A549 (cell line): ENCODE results near the gene XYLT1. TPM values are rescaled to one million over a fixed set of nuclear protein-coding genes. Genes with fewer than 3 reads are reported as not detected.

ENCODE experiments used
- ATAC-seq, 2 experiments: fragments of 200-7000 bp in 1 of 2; fragments of >200 bp in 1 of 2; cut with Nextera tagmentation in 1 of 2; cut with Tn5 transposase in 1 of 2; 3 replicates each; pipeline versions ENCODE4 v1.8.0 to v1.9.1; 2018 to 2020; ENCODE audit warnings: mild to moderate bottlenecking in 1 of 2, moderate library complexity in 1 of 2
- CTCF ChIA-PET: fragments of 300-600 bp; sonication (Branson Sonifier 250); formaldehyde crosslinking; extraction: SDS; loops from one replicate; lab custom pipeline; 2021; ENCODE audit warnings: antibody characterized with exemption, inconsistent platforms; lab: Yijun Ruan, JAX
- POLR2A ChIA-PET: fragments of 350-600 bp; formaldehyde crosslinking; extraction: SDS; loops from one replicate; lab custom pipeline; 2021; ENCODE audit warnings: antibody characterized with exemption, inconsistent platforms; lab: Yijun Ruan, JAX
- DNase-seq, 2 experiments: peaks; one replicate each; pipeline versions ENCODE4 v3.0.0 to v3.0.0-alpha.2; 2011 to 2016; ENCODE audit warnings: low read depth in 1 of 2, low spot score in 1 of 2
- FAIRE-seq: peaks from 2 replicates; lab custom pipeline; 2011; peaks lifted over from hg19 to GRCh38; lab: Jason Lieb, UNC
- H3K27ac ChIP-seq, 2 experiments: fragments of >200 bp; sonication (Bioruptor Twin); formaldehyde crosslinking; 3 replicates each; pipeline ENCODE4 v1.5.1; 2016 to 2017
- H3K4me1 ChIP-seq: fragments of >200 bp; sonication (Bioruptor Twin); formaldehyde crosslinking; 3 replicates; pipeline ENCODE4 v1.6.1; 2016
- H3K4me2 ChIP-seq: fragments of >200 bp; sonication (Bioruptor Twin); formaldehyde crosslinking; 3 replicates; pipeline ENCODE4 v1.6.1; 2016
- H3K4me3 ChIP-seq: fragments of >200 bp; sonication (Bioruptor Twin); formaldehyde crosslinking; 3 replicates; pipeline ENCODE4 v1.5.1; 2016
- H3K9me3 ChIP-seq: fragments of >200 bp; sonication (Bioruptor Twin); formaldehyde crosslinking; 3 replicates; pipeline ENCODE4 v1.6.1; 2016
- BHLHE40 ChIP-seq: IDR thresholded peaks from 2 replicates; pipeline ENCODE4 v1.6.1; 2012; ENCODE audit warnings: low read depth, low read length, inconsistent platforms
- CHD2 ChIP-seq: fragments of 150-350 bp; IDR thresholded peaks from 2 replicates; pipeline ENCODE4 v1.6.1; 2014; ENCODE audit warnings: low read length; ENCODE audit not compliant: partially characterized antibody
- HDAC2 ChIP-seq: fragments of 200-600 bp; sonication (generic); IDR thresholded peaks from 2 replicates; pipeline ENCODE4 v1.6.1; 2016
- JUN ChIP-seq, 2 experiments: fragments of >200 bp; sonication (Bioruptor Twin); formaldehyde crosslinking; IDR thresholded peaks; 2 replicates in 1 of 2; 3 replicates in 1 of 2; pipeline ENCODE4 v1.6.1; 2016 to 2017
- NR3C1 ChIP-seq: fragments of >200 bp; sonication (Bioruptor Twin); formaldehyde crosslinking; IDR thresholded peaks from 3 replicates; pipeline ENCODE4 v1.6.1; 2017
- PHF8 ChIP-seq: fragments of 200-600 bp; sonication (generic); IDR thresholded peaks from 2 replicates; pipeline ENCODE4 v1.6.1; 2016; ENCODE audit warnings: low read depth, mild to moderate bottlenecking, antibody characterized with exemption, moderate library complexity, borderline replicate concordance
- POLR2A ChIP-seq: IDR thresholded peaks from 2 replicates; pipeline ENCODE4 v1.6.1; 2012; ENCODE audit warnings: mild to moderate bottlenecking, low read length
- RFX5 ChIP-seq: fragments of 450-650 bp; IDR thresholded peaks from 2 replicates; pipeline ENCODE4 v1.7.1; 2014; ENCODE audit warnings: antibody characterized with exemption, mild to moderate bottlenecking, moderate library complexity
- RNF2 ChIP-seq: fragments of 200-600 bp; sonication (generic); IDR thresholded peaks from 2 replicates; pipeline ENCODE4 v1.6.1; 2016; ENCODE audit warnings: low read depth, mild to moderate bottlenecking, antibody characterized with exemption, moderate library complexity, borderline replicate concordance
- SREBF2 ChIP-seq: fragments of 450-650 bp; IDR thresholded peaks from 2 replicates; pipeline ENCODE4 v1.6.1; 2014; ENCODE audit warnings: mild to moderate bottlenecking, moderate library complexity
- TP53 ChIP-seq: fragments of 250-450 bp; sonication (Bioruptor Pico); IDR thresholded peaks from 2 replicates; pipeline ENCODE4 v1.5.0; 2021; ENCODE audit warnings: mild to moderate bottlenecking, moderate library complexity
- ZFP36 ChIP-seq: fragments of 450-650 bp; IDR thresholded peaks from 2 replicates; pipeline ENCODE4 v1.6.1; 2014; ENCODE audit warnings: borderline replicate concordance; ENCODE audit not compliant: partially characterized antibody
- ZNF302 ChIP-seq: fragments of 250-450 bp; sonication (Bioruptor Pico); IDR thresholded peaks from 2 replicates; pipeline ENCODE4 v1.9.0; 2021; ENCODE audit warnings: inconsistent platforms, mild to moderate bottlenecking, moderate library complexity
- WGBS: methylation state at CpG from one replicate; pipeline ENCODE4 v1.1.6; 2017; ENCODE audit errors: missing lambda C conversion rate; 5-methylcytosine and 5-hydroxymethylcytosine counted together
- polyA plus RNA-seq, 4 experiments: library from polyadenylated mRNA; depleted of rRNA in 3 of 4; stranded (reverse); fragments of >200 nt; fragmentation: RNase III in 1 of 4; extraction: RNeasy Plus Mini Kit Qiagen cat#74134 plus additional on column Dnase treatment in 1 of 4; gene quantifications; 2 replicates in 3 of 4; 3 replicates in 1 of 4; pipeline ENCODE4 v1.2.3, GENCODE V29; 2011 to 2017
- TF ChIP-seq, protein P1 (sequence below): fragments of >200 bp; sonication (Bioruptor Twin); formaldehyde crosslinking; IDR thresholded peaks from 3 replicates; pipeline ENCODE4 v1.5.1; 2016
- TF ChIP-seq, protein P2 (sequence below): fragments of 250-450 bp; sonication (Bioruptor Pico); IDR thresholded peaks from 2 replicates; pipeline ENCODE4 v1.5.0; 2021; ENCODE audit warnings: mild to moderate bottlenecking, moderate library complexity, borderline replicate concordance
- TF ChIP-seq, protein P3 (sequence below): IDR thresholded peaks from 2 replicates; pipeline ENCODE4 v1.6.1; 2012
- TF ChIP-seq, protein P4 (sequence below): IDR thresholded peaks from 2 replicates; pipeline ENCODE4 v1.6.1; 2012; ENCODE audit warnings: low read depth, borderline replicate concordance
- TF ChIP-seq, protein P5 (sequence below): fragments of 250-450 bp; sonication (Bioruptor Pico); IDR thresholded peaks from 2 replicates; pipeline ENCODE4 v1.5.0; 2020; ENCODE audit warnings: low read depth, mild to moderate bottlenecking, moderate library complexity

The XYLT1 gene
- polyA plus RNA-seq, 2 of the 4 experiments (the other 2 are of a cell fraction) = 0.78 to 0.88 TPM

DNA sequence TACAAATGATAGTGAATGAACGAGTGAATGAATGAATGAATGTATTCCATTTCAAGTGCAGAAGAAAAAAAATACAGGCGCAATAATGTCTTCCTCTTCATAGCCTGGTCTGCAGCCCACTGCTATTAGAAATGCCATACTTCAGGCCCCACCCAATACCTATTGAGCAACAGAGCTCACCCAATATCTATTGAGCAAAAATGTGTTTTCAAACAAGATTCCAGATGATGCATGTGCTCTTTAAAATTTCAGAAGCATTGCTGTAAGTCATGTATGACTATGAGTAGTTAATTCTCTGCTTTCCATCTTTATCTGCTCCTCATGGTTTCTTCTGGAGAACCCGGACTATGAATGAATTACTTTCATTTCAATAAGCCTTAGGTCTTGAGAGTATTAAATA lies 308.2 kb downstream of the XYLT1 start:
- Histone ChIP-seq H3K9me3 (no peaks in the 10 kb centered on the region), H3K27ac (no peak overlapping the region)
- FAIRE-seq = no peak
- no peak for ATAC-seq
- no peak for TF ChIP-seq TP53 (CRISPR knock-in tag)
- TF ChIP-seq, protein P1, sequence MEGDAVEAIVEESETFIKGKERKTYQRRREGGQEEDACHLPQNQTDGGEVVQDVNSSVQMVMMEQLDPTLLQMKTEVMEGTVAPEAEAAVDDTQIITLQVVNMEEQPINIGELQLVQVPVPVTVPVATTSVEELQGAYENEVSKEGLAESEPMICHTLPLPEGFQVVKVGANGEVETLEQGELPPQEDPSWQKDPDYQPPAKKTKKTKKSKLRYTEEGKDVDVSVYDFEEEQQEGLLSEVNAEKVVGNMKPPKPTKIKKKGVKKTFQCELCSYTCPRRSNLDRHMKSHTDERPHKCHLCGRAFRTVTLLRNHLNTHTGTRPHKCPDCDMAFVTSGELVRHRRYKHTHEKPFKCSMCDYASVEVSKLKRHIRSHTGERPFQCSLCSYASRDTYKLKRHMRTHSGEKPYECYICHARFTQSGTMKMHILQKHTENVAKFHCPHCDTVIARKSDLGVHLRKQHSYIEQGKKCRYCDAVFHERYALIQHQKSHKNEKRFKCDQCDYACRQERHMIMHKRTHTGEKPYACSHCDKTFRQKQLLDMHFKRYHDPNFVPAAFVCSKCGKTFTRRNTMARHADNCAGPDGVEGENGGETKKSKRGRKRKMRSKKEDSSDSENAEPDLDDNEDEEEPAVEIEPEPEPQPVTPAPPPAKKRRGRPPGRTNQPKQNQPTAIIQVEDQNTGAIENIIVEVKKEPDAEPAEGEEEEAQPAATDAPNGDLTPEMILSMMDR = no peak
- TF ChIP-seq, all 56 proteins: peak for 0
- DNase-seq = no peak
- CTCF ChIA-PET = interaction anchor here (0.6 kb wide), 1 partner anchor 146 kb away, joined by 4 read pairs; no protein-coding TSS in a partner anchor
- 33% methylated on average over 3 of the region's 3 CpGs for WGBS
- H3K4me2 ChIP-seq = no peak overlapping the region
- no peak overlapping the region for H3K4me3 ChIP-seq
- H3K4me1 ChIP-seq = no peaks in the 10 kb centered on the region
- POLR2A ChIA-PET = no interaction called here

DNA sequence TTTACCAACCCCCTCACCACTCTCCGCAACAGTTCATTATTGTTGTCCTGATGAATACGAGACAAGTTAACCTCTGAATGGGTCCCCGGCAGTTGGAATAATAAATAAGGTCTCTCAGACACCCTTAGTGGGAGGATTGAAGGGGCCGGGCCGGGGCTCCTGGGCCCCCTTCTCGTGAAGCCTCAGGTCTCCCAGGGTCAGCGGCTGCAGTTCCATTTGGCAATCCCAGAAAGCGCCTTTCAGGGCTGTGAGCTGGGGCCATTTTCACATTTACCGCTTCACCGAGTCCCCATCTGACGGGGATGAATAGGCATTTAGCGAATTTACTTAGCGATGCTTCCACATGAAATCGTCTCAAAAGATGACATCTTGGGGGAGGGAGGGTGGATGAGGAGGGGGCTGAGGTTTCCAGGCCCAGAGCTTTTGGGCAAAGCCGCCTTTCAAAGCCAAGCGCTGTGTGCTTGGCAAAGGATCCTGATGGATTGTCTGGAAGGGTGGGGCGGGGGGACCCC lies 309.8 kb downstream of the XYLT1 start:
- Histone ChIP-seq H3K9me3 (no peaks in the 10 kb centered on the region), H3K4me3 (no peak overlapping the region), H3K27ac (no peak overlapping the region)
- CTCF ChIA-PET = no interaction called here
- 56% methylated on average over 16 of the region's 17 CpGs for WGBS
- no peak for FAIRE-seq
- no peak for ATAC-seq
- POLR2A ChIA-PET = no interaction called here
- DNase-seq = no peak
- TF ChIP-seq JUN (IDR thresholded peaks at IDR 0.05) = no peak
- TF ChIP-seq, all 56 proteins: peak for 0
- H3K4me2 ChIP-seq = no peak overlapping the region
- no peaks in the 10 kb centered on the region for H3K4me1 ChIP-seq

DNA sequence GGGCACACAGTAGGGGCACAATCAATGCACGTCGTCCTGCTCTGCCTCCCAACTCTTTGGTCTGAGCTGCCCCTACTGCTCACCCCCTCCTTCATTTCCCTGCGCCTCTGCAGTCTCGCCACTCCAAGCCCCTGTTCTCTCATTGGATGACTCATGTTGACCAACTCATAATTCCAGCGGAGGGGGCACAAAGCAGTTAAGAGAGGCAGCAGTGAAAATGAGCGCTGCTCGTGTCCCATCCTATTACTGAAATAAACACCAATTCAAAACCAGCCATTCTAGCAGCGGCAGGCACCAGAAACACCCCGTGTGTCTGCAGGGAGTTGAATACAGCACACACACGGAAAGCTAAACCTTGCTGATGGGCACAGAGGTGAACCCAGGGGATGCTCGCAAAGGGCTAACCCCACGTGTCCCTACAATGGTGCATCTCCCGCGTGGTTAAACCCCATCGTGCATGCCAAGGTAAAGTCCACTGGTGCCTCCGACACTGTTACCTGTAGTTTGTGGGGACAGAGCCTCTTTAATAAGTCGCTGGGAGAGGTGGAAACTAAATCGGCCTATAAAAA lies 310.4 kb downstream of the XYLT1 start:
- ChIA-PET POLR2A (no interaction called here), CTCF (no interaction called here)
- FAIRE-seq (no peak), DNase-seq (no peak), ATAC-seq (no peak)
- 23% methylated on average over 17 of the region's 18 CpGs for WGBS
- H3K4me1 ChIP-seq = no peaks in the 10 kb centered on the region
- no peaks in the 10 kb centered on the region for H3K9me3 ChIP-seq
- no peak overlapping the region for H3K4me2 ChIP-seq
- H3K4me3 ChIP-seq = no peak overlapping the region
- no peak overlapping the region for H3K27ac ChIP-seq
- TF ChIP-seq, protein P2, sequence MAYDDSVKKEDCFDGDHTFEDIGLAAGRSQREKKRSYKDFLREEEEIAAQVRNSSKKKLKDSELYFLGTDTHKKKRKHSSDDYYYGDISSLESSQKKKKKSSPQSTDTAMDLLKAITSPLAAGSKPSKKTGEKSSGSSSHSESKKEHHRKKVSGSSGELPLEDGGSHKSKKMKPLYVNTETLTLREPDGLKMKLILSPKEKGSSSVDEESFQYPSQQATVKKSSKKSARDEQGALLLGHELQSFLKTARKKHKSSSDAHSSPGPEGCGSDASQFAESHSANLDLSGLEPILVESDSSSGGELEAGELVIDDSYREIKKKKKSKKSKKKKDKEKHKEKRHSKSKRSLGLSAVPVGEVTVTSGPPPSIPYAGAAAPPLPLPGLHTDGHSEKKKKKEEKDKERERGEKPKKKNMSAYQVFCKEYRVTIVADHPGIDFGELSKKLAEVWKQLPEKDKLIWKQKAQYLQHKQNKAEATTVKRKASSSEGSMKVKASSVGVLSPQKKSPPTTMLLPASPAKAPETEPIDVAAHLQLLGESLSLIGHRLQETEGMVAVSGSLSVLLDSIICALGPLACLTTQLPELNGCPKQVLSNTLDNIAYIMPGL = no peak
- no peak for TF ChIP-seq BHLHE40
- no peak for TF ChIP-seq RFX5
- no peak for TF ChIP-seq ZNF302 (CRISPR knock-in tag)
- TF ChIP-seq PHF8 = no peak
- no peak for TF ChIP-seq SREBF2
- TF ChIP-seq HDAC2 = no peak
- TF ChIP-seq JUN (IDR thresholded peaks at IDR 0.05) = no peak
- TF ChIP-seq, protein P3, sequence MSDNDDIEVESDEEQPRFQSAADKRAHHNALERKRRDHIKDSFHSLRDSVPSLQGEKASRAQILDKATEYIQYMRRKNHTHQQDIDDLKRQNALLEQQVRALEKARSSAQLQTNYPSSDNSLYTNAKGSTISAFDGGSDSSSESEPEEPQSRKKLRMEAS = no peak
- no peak for TF ChIP-seq POLR2A
- TF ChIP-seq, protein P4, sequence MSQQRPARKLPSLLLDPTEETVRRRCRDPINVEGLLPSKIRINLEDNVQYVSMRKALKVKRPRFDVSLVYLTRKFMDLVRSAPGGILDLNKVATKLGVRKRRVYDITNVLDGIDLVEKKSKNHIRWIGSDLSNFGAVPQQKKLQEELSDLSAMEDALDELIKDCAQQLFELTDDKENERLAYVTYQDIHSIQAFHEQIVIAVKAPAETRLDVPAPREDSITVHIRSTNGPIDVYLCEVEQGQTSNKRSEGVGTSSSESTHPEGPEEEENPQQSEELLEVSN = no peak
- TF ChIP-seq RNF2 = no peak
- TF ChIP-seq TP53 (CRISPR knock-in tag) = no peak
- TF ChIP-seq, protein P5, sequence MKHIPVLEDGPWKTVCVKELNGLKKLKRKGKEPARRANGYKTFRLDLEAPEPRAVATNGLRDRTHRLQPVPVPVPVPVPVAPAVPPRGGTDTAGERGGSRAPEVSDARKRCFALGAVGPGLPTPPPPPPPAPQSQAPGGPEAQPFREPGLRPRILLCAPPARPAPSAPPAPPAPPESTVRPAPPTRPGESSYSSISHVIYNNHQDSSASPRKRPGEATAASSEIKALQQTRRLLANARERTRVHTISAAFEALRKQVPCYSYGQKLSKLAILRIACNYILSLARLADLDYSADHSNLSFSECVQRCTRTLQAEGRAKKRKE (CRISPR knock-in tag) = no peak
- TF ChIP-seq ZFP36 = no peak
- TF ChIP-seq CHD2 = no peak
- no peak for TF ChIP-seq NR3C1
